ENCODE data around the gene RXRB.

DNA sequence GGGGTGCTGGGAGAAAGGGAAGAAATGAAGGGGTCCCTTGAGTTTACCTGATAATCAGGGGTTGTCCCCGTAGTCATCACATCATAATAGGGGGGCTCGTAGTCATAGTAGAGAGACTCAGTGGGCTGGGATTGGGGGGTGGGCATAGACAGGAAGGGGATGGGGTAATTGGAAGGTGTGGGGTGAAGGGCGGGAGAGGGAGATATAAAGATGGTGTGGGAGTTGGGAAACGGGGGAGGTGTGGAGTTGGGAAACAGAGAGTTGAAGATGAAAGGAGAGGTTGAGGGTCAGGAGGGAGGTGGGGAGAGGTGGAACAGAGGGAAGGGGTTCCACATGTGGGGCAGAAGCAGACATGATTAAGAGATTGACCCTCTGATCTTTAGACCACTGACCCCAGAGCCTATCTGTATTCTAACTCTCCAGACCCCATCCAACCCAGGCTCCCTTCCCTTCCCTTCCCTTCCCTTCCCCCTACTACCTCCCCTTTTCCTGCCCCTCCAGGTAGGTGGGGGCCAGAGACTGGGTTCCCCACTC is 14.7 kb downstream of the RXRB start:
- TF ChIP-seq, protein P1, sequence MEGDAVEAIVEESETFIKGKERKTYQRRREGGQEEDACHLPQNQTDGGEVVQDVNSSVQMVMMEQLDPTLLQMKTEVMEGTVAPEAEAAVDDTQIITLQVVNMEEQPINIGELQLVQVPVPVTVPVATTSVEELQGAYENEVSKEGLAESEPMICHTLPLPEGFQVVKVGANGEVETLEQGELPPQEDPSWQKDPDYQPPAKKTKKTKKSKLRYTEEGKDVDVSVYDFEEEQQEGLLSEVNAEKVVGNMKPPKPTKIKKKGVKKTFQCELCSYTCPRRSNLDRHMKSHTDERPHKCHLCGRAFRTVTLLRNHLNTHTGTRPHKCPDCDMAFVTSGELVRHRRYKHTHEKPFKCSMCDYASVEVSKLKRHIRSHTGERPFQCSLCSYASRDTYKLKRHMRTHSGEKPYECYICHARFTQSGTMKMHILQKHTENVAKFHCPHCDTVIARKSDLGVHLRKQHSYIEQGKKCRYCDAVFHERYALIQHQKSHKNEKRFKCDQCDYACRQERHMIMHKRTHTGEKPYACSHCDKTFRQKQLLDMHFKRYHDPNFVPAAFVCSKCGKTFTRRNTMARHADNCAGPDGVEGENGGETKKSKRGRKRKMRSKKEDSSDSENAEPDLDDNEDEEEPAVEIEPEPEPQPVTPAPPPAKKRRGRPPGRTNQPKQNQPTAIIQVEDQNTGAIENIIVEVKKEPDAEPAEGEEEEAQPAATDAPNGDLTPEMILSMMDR (optimal IDR thresholded peaks at IDR 0.05 in 1 of 3, IDR thresholded peaks at IDR 0.05 in 1 of 3, conservative IDR thresholded peaks at IDR 0.05 in 1 of 3; ENCODE audit: extremely low read depth in 1 of 3, insufficient read depth in 2 of 3, low read length in 3 of 3) = no peak
- no peak for TF ChIP-seq EZH2 (IDR thresholded peaks at IDR 0.05; ENCODE audit: low read length)

Data from keratinocyte (primary cell).